Measurements from ENCODE around the gene PON2.

Gene PON2

GRCh38 chr7:95421847-95422444 is 12.9 kb downstream of the PON2 start:
- no peaks in the 10 kb centered on the region for H3K79me2 ChIP-seq (ENCODE audit: insufficient read depth, low read length)
- no peaks in the 10 kb centered on the region for H3K27me3 ChIP-seq (ENCODE audit: insufficient read depth, low read length, poor library complexity)
- H3K36me3 ChIP-seq (ENCODE audit: insufficient read depth, low read length) = no peaks in the 10 kb centered on the region
- no peak for TF ChIP-seq EZH2 (IDR thresholded peaks at IDR 0.05; ENCODE audit: borderline replicate concordance, low read depth, low read length, severe bottlenecking)
- DNase-seq = no peak
- no peak overlapping the region for H3K27ac ChIP-seq (ENCODE audit: low read length)
- ATAC-seq (ENCODE audit: insufficient read depth, low read depth) = no peak
- H3K9me3 ChIP-seq (ENCODE audit: insufficient read depth, low read length, severe bottlenecking) = no peaks in the 10 kb centered on the region
- H4K20me1 ChIP-seq (ENCODE audit: insufficient read depth, low read length) = no peaks in the 10 kb centered on the region
- no peak overlapping the region for H3K9ac ChIP-seq (ENCODE audit: low read depth, low read length)
- no peak overlapping the region for H3K4me3 ChIP-seq (ENCODE audit: low read depth in 1 of 2, low read length in 2 of 2)
- H3K4me1 ChIP-seq (ENCODE audit: insufficient read depth, low read length) = no peaks in the 10 kb centered on the region
- no peak overlapping the region for H2AFZ ChIP-seq (ENCODE audit: low read depth, low read length)
- H3K4me2 ChIP-seq (ENCODE audit: insufficient read depth, low read length) = no peak overlapping the region

GRCh38 chr7:95421000-95421846 is 13.6 kb downstream of the PON2 start:
- DNase-seq (no peak), ATAC-seq (ENCODE audit: insufficient read depth, low read depth) (no peak)
- Histone ChIP-seq H3K9ac (ENCODE audit: low read depth, low read length) (no peak overlapping the region), H3K79me2 (ENCODE audit: insufficient read depth, low read length) (no peaks in the 10 kb centered on the region), H3K36me3 (ENCODE audit: insufficient read depth, low read length) (no peaks in the 10 kb centered on the region), H3K4me2 (ENCODE audit: insufficient read depth, low read length) (no peak overlapping the region), H3K4me1 (ENCODE audit: insufficient read depth, low read length) (no peaks in the 10 kb centered on the region), H2AFZ (ENCODE audit: low read depth, low read length) (no peak overlapping the region), H3K4me3 (ENCODE audit: low read depth in 1 of 2, low read length in 2 of 2) (no peak overlapping the region), H4K20me1 (ENCODE audit: insufficient read depth, low read length) (no peaks in the 10 kb centered on the region), H3K27me3 (ENCODE audit: insufficient read depth, low read length, poor library complexity) (no peaks in the 10 kb centered on the region), H3K9me3 (ENCODE audit: insufficient read depth, low read length, severe bottlenecking) (no peaks in the 10 kb centered on the region), H3K27ac (ENCODE audit: low read length) (no peak overlapping the region)
- TF ChIP-seq CTCF (IDR thresholded peaks at IDR 0.05; ENCODE audit: borderline replicate concordance, extremely low read depth, low read length, poor library complexity, severe bottlenecking) (no peak), EZH2 (IDR thresholded peaks at IDR 0.05; ENCODE audit: borderline replicate concordance, low read depth, low read length, severe bottlenecking) (no peak)

GRCh38 chr7:95412075-95412474 is 22.8 kb downstream of the PON2 start:
- Histone ChIP-seq H4K20me1 (ENCODE audit: insufficient read depth, low read length) (no peaks in the 10 kb centered on the region), H3K4me1 (ENCODE audit: insufficient read depth, low read length) (no peaks in the 10 kb centered on the region), H3K36me3 (ENCODE audit: insufficient read depth, low read length) (no peaks in the 10 kb centered on the region), H3K4me3 (ENCODE audit: low read depth in 1 of 2, low read length in 2 of 2) (no peak overlapping the region), H3K27ac (ENCODE audit: low read length) (no peak overlapping the region), H3K4me2 (ENCODE audit: insufficient read depth, low read length) (no peak overlapping the region), H3K9ac (ENCODE audit: low read depth, low read length) (no peak overlapping the region), H3K27me3 (ENCODE audit: insufficient read depth, low read length, poor library complexity) (no peaks in the 10 kb centered on the region), H2AFZ (ENCODE audit: low read depth, low read length) (no peak overlapping the region), H3K79me2 (ENCODE audit: insufficient read depth, low read length) (no peaks in the 10 kb centered on the region), H3K9me3 (ENCODE audit: insufficient read depth, low read length, severe bottlenecking) (no peaks in the 10 kb centered on the region)
- ATAC-seq (ENCODE audit: insufficient read depth, low read depth) (no peak), DNase-seq (no peak)
- TF ChIP-seq CTCF (IDR thresholded peaks at IDR 0.05; ENCODE audit: borderline replicate concordance, extremely low read depth, low read length, poor library complexity, severe bottlenecking) = no peak
- no peak for TF ChIP-seq EZH2 (IDR thresholded peaks at IDR 0.05; ENCODE audit: borderline replicate concordance, low read depth, low read length, severe bottlenecking)

- DNase-seq (no peak), ATAC-seq (ENCODE audit: insufficient read depth, low read depth) (no peak)
- no peak overlapping the region for H3K4me2 ChIP-seq (ENCODE audit: insufficient read depth, low read length)
Measured at GRCh38 chr7:95411666-95412065, 23.2 kb downstream of the PON2 start.

More at GRCh38 chr7:95411666-95412065, 23.2 kb downstream of the PON2 start:
- Histone ChIP-seq H3K27me3 (ENCODE audit: insufficient read depth, low read length, poor library complexity) (no peaks in the 10 kb centered on the region), H3K9ac (ENCODE audit: low read depth, low read length) (no peak overlapping the region), H3K4me3 (ENCODE audit: low read depth in 1 of 2, low read length in 2 of 2) (no peak overlapping the region), H3K36me3 (ENCODE audit: insufficient read depth, low read length) (no peaks in the 10 kb centered on the region), H3K9me3 (ENCODE audit: insufficient read depth, low read length, severe bottlenecking) (no peaks in the 10 kb centered on the region), H3K79me2 (ENCODE audit: insufficient read depth, low read length) (no peaks in the 10 kb centered on the region), H4K20me1 (ENCODE audit: insufficient read depth, low read length) (no peaks in the 10 kb centered on the region), H2AFZ (ENCODE audit: low read depth, low read length) (no peak overlapping the region), H3K4me1 (ENCODE audit: insufficient read depth, low read length) (no peaks in the 10 kb centered on the region), H3K27ac (ENCODE audit: low read length) (no peak overlapping the region)
- TF ChIP-seq CTCF (IDR thresholded peaks at IDR 0.05; ENCODE audit: borderline replicate concordance, extremely low read depth, low read length, poor library complexity, severe bottlenecking) = no peak
- no peak for TF ChIP-seq EZH2 (IDR thresholded peaks at IDR 0.05; ENCODE audit: borderline replicate concordance, low read depth, low read length, severe bottlenecking)
